ES-I3 (cell line): ENCODE results near the gene MAGEB17.
"Not testable (repeated sequence)": the region's sequence is repeated elsewhere in the genome, so short reads cannot be mapped to it uniquely, and the experiment has no call there.

Experiments used
- H3K36me3 ChIP-seq: 2 replicates; pipeline ENCODE4 v1.6.1; 2013; ENCODE audit warnings: mild to moderate bottlenecking, low read length, control low read depth, moderate library complexity; ENCODE audit not compliant: insufficient read depth
- H3K4me1 ChIP-seq: 2 replicates; pipeline ENCODE4 v1.6.1; 2013; ENCODE audit warnings: mild to moderate bottlenecking, control low read depth, low read length; ENCODE audit not compliant: insufficient read depth
- H3K9ac ChIP-seq: 2 replicates; pipeline ENCODE4 v1.6.1; 2013; ENCODE audit warnings: low read depth, mild to moderate bottlenecking, low read length, moderate library complexity
- H3K9me3 ChIP-seq: 2 replicates; pipeline ENCODE4 v1.6.1; 2013; ENCODE audit warnings: mild to moderate bottlenecking, low read length, moderate library complexity; ENCODE audit not compliant: control insufficient read depth, insufficient read depth

Gene MAGEB17

GRCh38 chrX:16172391-16172790 lies 5.1 kb downstream of the MAGEB17 start:
- H3K9ac ChIP-seq: no peak overlapping the region
- no peaks in the 10 kb centered on the region for H3K9me3 ChIP-seq
- H3K36me3 ChIP-seq: peaks cover 36% of the 10 kb centered on the region
- peaks cover 4% of the 10 kb centered on the region; the same call in 1 of the 2 replicates for H3K4me1 ChIP-seq

GRCh38 chrX:16175329-16176061 lies 8.2 kb downstream of the MAGEB17 start:
- Histone ChIP-seq H3K9ac (no peak overlapping the region), H3K4me1 (peaks cover 15% of the 10 kb centered on the region), H3K9me3 (no peaks in the 10 kb centered on the region), H3K36me3 (peaks cover 27% of the 10 kb centered on the region)

DNA sequence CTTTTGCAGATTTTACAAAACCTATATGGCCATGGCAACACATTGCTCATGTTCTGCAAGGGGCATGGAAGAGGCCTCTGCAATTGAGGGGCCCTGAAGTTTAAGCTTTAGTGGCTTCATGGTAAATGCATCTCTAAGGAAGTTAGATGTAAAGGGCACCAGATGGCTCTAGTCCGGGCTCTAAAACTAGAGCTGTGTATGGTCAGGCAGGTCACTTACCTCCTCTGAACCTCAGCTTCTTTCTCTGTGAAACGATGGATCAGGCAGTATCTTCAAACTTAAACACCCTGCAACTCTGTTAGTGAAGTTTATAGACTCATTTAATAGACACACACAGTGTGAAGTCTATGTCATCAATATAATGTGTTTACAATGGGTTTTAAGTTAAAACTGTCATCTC lies 10.0 kb downstream of the MAGEB17 start:
- H3K9me3 ChIP-seq: no peaks in the 10 kb centered on the region
- peaks cover 15% of the 10 kb centered on the region for H3K4me1 ChIP-seq
- peaks cover 20% of the 10 kb centered on the region for H3K36me3 ChIP-seq
- no peak overlapping the region for H3K9ac ChIP-seq

DNA sequence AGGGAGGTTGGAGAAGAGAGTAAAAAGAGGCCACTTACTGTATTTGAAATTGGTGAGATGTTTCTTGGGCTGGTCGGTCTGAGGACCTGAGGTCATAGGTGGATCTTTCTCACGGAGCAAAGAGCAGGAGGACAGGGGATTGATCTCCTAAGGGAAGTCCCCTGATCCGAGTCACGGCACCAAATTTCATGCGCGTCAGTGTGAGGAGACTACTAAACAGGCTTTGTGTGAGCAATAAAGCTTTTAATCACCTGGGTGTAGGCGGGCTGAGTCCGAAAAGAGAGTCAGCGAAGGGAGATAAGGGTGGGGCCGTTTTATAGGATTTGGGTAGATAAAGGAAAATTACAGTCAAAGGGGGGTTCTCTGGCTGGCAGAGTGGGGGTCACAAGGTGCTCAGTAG lies 16.6 kb downstream of the MAGEB17 start:
- peak overlapping the region; percentile 84 for H3K9ac ChIP-seq
- peaks cover 44% of the 10 kb centered on the region for H3K4me1 ChIP-seq
- H3K9me3 ChIP-seq, H3K36me3 ChIP-seq: not testable (repeated sequence)

DNA sequence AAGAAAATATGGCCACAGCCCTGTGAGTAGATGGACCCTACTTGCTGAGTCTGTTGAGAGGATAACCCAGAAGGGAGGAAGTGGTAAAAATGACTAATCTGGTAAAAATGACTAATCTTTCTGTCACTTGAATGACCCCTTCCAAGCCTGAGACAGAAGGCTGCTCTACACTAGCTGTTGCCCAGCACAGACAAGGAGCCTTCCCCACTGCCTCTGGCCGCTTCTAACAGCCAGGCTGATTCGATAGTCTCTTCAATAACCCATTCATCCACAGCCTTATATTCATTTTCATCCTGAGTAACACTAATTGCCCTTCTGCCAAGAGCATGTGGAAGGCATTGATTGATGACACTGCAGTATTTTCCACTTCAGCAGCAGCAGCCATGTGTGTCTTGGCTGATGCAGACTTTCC lies 18.4 kb downstream of the MAGEB17 start:
- peaks cover 54% of the 10 kb centered on the region for H3K4me1 ChIP-seq
- H3K9me3 ChIP-seq: no peaks in the 10 kb centered on the region
- no peaks in the 10 kb centered on the region for H3K36me3 ChIP-seq
- peak overlapping the region; percentile 14; the same call in 1 of the 2 replicates for H3K9ac ChIP-seq

GRCh38 chrX:16186380-16187007 lies 19.2 kb downstream of the MAGEB17 start:
- peak overlapping the region; percentile 14; the same call in 1 of the 2 replicates for H3K9ac ChIP-seq
- H3K4me1 ChIP-seq: peaks cover 56% of the 10 kb centered on the region
- H3K9me3 ChIP-seq: no peaks in the 10 kb centered on the region
- no peaks in the 10 kb centered on the region for H3K36me3 ChIP-seq

- H3K9me3 ChIP-seq: no peaks in the 10 kb centered on the region
- no peak overlapping the region for H3K9ac ChIP-seq
- H3K4me1 ChIP-seq: peaks cover 58% of the 10 kb centered on the region
- H3K36me3 ChIP-seq: no peaks in the 10 kb centered on the region
Observed at GRCh38 chrX:16187024-16187760, 19.9 kb downstream of the MAGEB17 start.

DNA sequence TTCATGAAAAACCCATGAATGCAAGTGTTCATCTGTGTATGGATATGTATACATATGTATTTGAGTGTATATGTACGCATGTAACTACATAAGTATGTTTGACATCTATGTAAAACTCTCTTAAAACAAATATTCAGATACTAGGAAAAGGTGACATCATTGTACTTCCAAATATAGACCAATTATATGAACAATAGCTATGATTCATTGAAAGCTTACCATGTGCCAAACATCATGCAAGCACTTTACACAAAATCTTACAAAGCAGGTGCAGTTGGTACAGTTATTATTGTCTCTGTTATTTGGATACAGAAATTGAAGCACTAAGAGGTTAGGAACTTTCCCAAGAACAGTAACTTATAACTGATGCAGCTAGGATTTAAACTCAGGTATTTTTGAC lies 21.4 kb downstream of the MAGEB17 start:
- H3K9me3 ChIP-seq: no peaks in the 10 kb centered on the region
- H3K36me3 ChIP-seq: no peaks in the 10 kb centered on the region
- peaks cover 58% of the 10 kb centered on the region for H3K4me1 ChIP-seq
- no peak overlapping the region for H3K9ac ChIP-seq

- Histone ChIP-seq H3K9ac (no peak overlapping the region), H3K4me1 (peaks cover 40% of the 10 kb centered on the region), H3K36me3 (no peaks in the 10 kb centered on the region), H3K9me3 (no peaks in the 10 kb centered on the region)
Observed at GRCh38 chrX:16191605-16192004, 24.3 kb downstream of the MAGEB17 start.

- no peaks in the 10 kb centered on the region for H3K36me3 ChIP-seq
- no peaks in the 10 kb centered on the region for H3K9me3 ChIP-seq
- H3K9ac ChIP-seq: no peak overlapping the region
Observed at GRCh38 chrX:16196829-16197228, 29.5 kb downstream of the MAGEB17 start.

DNA sequence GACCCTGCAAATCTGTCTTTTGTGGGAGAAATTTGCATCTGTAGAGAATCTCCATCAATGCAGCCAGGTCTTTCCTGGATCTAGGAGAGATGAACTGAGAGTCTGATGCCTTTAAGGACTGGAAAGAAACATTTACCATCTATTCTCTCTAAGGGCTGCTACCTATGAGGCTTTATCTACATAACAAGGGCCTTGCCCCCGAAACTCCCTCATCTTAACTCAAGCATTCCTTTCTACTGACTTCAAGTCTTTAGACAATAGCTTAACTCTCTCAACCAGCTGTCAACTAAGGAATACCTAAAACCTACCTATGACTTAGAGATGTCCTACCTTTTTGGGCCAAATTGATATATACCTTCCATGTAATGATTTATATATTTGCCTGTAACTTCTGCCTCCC lies 32.1 kb downstream of the MAGEB17 start:
- Histone ChIP-seq H3K9me3 (no peaks in the 10 kb centered on the region), H3K4me1 (peaks cover 43% of the 10 kb centered on the region), H3K9ac (peak overlapping the region; percentile 40; the same call in 1 of the 2 replicates), H3K36me3 (no peaks in the 10 kb centered on the region)

More at GRCh38 chrX:16196829-16197228, 29.5 kb downstream of the MAGEB17 start:
- peaks cover 43% of the 10 kb centered on the region for H3K4me1 ChIP-seq

DNA sequence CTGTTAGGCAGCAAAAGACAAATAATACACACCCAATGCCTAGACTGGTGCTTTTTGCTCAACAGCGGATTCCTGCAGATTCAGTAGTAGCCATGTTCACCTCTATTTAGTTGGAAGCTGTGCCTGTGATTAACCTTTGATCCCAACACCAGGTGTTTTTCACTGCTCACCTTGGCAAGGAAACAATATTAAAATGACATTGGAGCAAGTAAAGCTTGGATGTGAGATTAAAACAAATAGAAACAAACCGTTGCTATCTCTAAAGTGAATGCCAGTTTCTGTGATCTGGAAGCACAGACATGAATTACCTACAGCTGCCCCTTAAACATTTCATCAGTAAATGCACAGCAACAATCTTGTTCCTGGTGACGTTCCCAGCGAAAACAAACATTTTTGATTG lies 35.7 kb downstream of the MAGEB17 start:
- H3K9me3 ChIP-seq: no peaks in the 10 kb centered on the region
- H3K36me3 ChIP-seq: no peaks in the 10 kb centered on the region
- H3K9ac ChIP-seq: no peak overlapping the region
- H3K4me1 ChIP-seq: peaks cover 31% of the 10 kb centered on the region

GRCh38 chrX:16204538-16204937 lies 37.3 kb downstream of the MAGEB17 start:
- H3K4me1 ChIP-seq: peaks cover 27% of the 10 kb centered on the region
- H3K36me3 ChIP-seq: no peaks in the 10 kb centered on the region
- no peak overlapping the region for H3K9ac ChIP-seq
- H3K9me3 ChIP-seq: no peaks in the 10 kb centered on the region

GRCh38 chrX:16205840-16206239 lies 38.6 kb downstream of the MAGEB17 start:
- no peaks in the 10 kb centered on the region for H3K9me3 ChIP-seq
- H3K9ac ChIP-seq: no peak overlapping the region
- H3K4me1 ChIP-seq: peaks cover 14% of the 10 kb centered on the region
- no peaks in the 10 kb centered on the region for H3K36me3 ChIP-seq
